ENCODE results near the gene SNX1. TPM values are rescaled to one million over a fixed set of nuclear protein-coding genes. Genes with fewer than 3 reads are reported as not detected.

SNX1 gene
- total RNA-seq, 1 experiment from 2014 or later = 24.3 TPM

DNA sequence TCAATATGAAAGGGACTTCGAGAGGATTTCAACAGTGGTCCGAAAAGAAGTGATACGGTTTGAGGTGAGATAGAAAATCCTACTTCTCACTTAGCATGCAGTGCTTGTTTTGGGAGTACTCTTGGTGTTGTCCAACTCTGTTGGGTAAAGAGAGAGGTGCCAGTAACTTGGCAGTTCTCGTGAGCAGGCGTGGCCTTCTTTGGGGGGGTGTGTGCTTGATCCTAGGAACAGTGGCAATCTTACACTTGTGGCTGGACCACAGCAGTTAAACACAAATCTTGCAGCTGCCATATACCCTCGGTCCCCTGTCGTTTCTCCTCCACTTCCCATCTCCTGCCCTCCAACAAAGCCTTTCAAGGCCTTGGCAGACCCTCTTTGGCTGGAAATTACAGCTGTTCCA, 40.6 kb downstream of the SNX1 start:
- Histone ChIP-seq H3K27ac (ENCODE audit: low read length) (no peak overlapping the region), H3K36me3 (ENCODE audit: low read depth, low read length) (peaks cover 10% of the 10 kb centered on the region; the same call in 1 of the 2 replicates), H3F3A (ENCODE audit: low read length, unreplicated experiment) (no peaks in the 10 kb centered on the region), H3K9me2 (replicated peaks; ENCODE audit: low read length) (no peaks in the 10 kb centered on the region), H3K79me2 (ENCODE audit: low read length) (no peaks in the 10 kb centered on the region), H3K4me2 (ENCODE audit: low read length) (no peak overlapping the region), H3K9ac (ENCODE audit: low read length) (no peak overlapping the region), H4K20me1 (ENCODE audit: low read length) (no peaks in the 10 kb centered on the region), H3K4me1 (ENCODE audit: insufficient read depth, low read length) (no peaks in the 10 kb centered on the region), H3K4me3 (ENCODE audit: low read length) (no peak overlapping the region), H2AFZ (ENCODE audit: low read length) (no peak overlapping the region), H3K27me3 (ENCODE audit: low read length) (no peaks in the 10 kb centered on the region), H3K9me3 (ENCODE audit: low read length) (no peaks in the 10 kb centered on the region)
- DNase-seq (no peak), ATAC-seq (no peak)
- TF ChIP-seq EZH2 (IDR thresholded peaks at IDR 0.05; ENCODE audit: low read length, unreplicated experiment) = no peak
- TF ChIP-seq, protein P1, sequence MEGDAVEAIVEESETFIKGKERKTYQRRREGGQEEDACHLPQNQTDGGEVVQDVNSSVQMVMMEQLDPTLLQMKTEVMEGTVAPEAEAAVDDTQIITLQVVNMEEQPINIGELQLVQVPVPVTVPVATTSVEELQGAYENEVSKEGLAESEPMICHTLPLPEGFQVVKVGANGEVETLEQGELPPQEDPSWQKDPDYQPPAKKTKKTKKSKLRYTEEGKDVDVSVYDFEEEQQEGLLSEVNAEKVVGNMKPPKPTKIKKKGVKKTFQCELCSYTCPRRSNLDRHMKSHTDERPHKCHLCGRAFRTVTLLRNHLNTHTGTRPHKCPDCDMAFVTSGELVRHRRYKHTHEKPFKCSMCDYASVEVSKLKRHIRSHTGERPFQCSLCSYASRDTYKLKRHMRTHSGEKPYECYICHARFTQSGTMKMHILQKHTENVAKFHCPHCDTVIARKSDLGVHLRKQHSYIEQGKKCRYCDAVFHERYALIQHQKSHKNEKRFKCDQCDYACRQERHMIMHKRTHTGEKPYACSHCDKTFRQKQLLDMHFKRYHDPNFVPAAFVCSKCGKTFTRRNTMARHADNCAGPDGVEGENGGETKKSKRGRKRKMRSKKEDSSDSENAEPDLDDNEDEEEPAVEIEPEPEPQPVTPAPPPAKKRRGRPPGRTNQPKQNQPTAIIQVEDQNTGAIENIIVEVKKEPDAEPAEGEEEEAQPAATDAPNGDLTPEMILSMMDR (conservative IDR thresholded peaks at IDR 0.05; ENCODE audit: low read depth, low read length) = no peak
- no peak for TF ChIP-seq EZH2phosphoT487 (IDR thresholded peaks at IDR 0.05; ENCODE audit: borderline replicate concordance, low read length)
- POLR2A ChIA-PET (ENCODE audit: unreplicated experiment) = no interaction called here
- intact Hi-C loops (cut with micrococcal nuclease) = no loop called here
- BruUV-seq (replicated peaks) = no TSS peak
- CTCF ChIA-PET = no interaction called here

DNA sequence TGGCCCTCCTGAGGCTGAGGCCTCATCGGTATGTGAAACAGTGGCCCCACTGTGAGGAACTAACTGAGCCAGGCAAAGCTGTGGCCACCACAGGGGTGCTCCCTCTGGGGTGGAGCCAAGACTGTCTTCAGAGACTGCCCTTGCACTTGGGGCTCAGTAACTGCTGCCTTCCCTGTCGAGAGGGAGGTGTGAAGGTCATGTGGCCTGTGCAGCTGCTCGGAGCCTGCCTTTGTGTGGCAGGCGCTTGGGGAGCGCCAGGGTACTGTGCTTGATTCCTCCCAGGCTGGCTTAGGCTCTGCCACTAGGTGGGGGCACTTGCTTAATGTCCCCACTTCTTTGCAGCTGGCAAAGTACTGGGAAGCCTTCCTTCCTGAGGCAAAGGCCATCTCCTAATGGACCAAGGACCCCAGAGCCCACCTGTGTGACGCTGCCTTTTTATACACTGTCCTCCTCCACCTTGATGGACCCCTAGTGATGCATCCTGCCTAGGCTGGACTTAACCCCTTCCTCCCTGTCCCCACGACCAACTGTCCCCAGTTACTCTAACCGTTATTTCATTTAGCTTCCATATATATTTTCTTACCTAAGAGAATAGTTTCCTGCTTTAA, 41.5 kb downstream of the SNX1 start:
- no peaks in the 10 kb centered on the region for H3K27me3 ChIP-seq (ENCODE audit: low read length)
- no peak overlapping the region for H3K4me3 ChIP-seq (ENCODE audit: low read length)
- no peak for DNase-seq
- no peaks in the 10 kb centered on the region for H3K79me2 ChIP-seq (ENCODE audit: low read length)
- ChIA-PET CTCF (no interaction called here), POLR2A (ENCODE audit: unreplicated experiment) (no interaction called here)
- H3K27ac ChIP-seq (ENCODE audit: low read length) = no peak overlapping the region
- no peak for ATAC-seq
- no peak overlapping the region for H3K4me2 ChIP-seq (ENCODE audit: low read length)
- TF ChIP-seq, protein P1 (conservative IDR thresholded peaks at IDR 0.05; ENCODE audit: low read depth, low read length) = no peak
- TF ChIP-seq EZH2phosphoT487 (IDR thresholded peaks at IDR 0.05; ENCODE audit: borderline replicate concordance, low read length) = no peak
- no peak for TF ChIP-seq EZH2 (IDR thresholded peaks at IDR 0.05; ENCODE audit: low read length, unreplicated experiment)
- no peaks in the 10 kb centered on the region for H3F3A ChIP-seq (ENCODE audit: low read length, unreplicated experiment)
- no peak overlapping the region for H3K9ac ChIP-seq (ENCODE audit: low read length)
- intact Hi-C loops (cut with micrococcal nuclease) = no loop called here
- no peaks in the 10 kb centered on the region for H4K20me1 ChIP-seq (ENCODE audit: low read length)
- H3K4me1 ChIP-seq (ENCODE audit: insufficient read depth, low read length) = no peaks in the 10 kb centered on the region
- no peaks in the 10 kb centered on the region for H3K9me3 ChIP-seq (ENCODE audit: low read length)
- no peaks in the 10 kb centered on the region for H3K9me2 ChIP-seq (replicated peaks; ENCODE audit: low read length)
- no peak overlapping the region for H2AFZ ChIP-seq (ENCODE audit: low read length)
- H3K36me3 ChIP-seq (ENCODE audit: low read depth, low read length) = peaks cover 3% of the 10 kb centered on the region; the same call in 1 of the 2 replicates
- BruUV-seq (replicated peaks) = no TSS peak

DNA sequence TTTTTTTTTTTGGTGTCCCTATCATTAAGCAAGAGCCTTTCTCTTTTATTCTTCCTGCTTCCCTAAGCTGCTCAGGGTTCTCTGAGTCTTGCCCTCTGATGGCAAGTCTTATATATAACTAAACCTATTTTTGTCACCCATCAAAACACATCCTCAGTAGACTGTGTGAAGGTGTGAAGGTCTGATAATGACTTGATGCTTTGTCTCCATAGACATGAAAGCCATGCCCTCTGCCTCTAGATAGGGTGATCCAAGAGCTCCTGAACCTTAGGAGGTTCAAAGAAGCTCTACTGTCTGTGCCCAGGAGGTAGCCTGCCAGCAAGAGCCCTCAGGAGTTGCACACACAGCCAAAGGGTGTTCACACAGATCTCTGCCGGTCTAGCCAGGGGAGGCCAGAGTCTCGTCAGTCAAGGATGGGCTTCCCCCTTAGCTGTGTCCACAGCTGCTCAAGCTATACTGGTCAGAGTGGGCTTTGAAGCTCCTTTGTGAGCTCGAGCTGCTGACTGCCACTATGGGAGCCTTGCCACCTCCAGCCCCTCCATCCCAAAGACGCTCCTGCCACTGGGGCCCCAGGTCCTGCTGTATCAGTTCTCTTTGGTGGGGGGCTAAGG, 42.7 kb downstream of the SNX1 start:
- Histone ChIP-seq H3K4me3 (ENCODE audit: low read length) (no peak overlapping the region), H3K9ac (ENCODE audit: low read length) (no peak overlapping the region), H3K9me2 (replicated peaks; ENCODE audit: low read length) (no peaks in the 10 kb centered on the region), H4K20me1 (ENCODE audit: low read length) (no peaks in the 10 kb centered on the region), H2AFZ (ENCODE audit: low read length) (no peak overlapping the region), H3K79me2 (ENCODE audit: low read length) (no peaks in the 10 kb centered on the region), H3K27me3 (ENCODE audit: low read length) (no peaks in the 10 kb centered on the region), H3K9me3 (ENCODE audit: low read length) (no peaks in the 10 kb centered on the region), H3F3A (ENCODE audit: low read length, unreplicated experiment) (no peaks in the 10 kb centered on the region), H3K36me3 (ENCODE audit: low read depth, low read length) (peaks cover 3% of the 10 kb centered on the region; the same call in 1 of the 2 replicates), H3K4me1 (ENCODE audit: insufficient read depth, low read length) (no peaks in the 10 kb centered on the region), H3K4me2 (ENCODE audit: low read length) (no peak overlapping the region), H3K27ac (ENCODE audit: low read length) (no peak overlapping the region)
- ChIA-PET POLR2A (ENCODE audit: unreplicated experiment) (no interaction called here), CTCF (no interaction called here)
- ATAC-seq (no peak), DNase-seq (no peak)
- BruUV-seq (replicated peaks) = no TSS peak
- intact Hi-C loops (cut with micrococcal nuclease) = no loop called here
- TF ChIP-seq, protein P1 (conservative IDR thresholded peaks at IDR 0.05; ENCODE audit: low read depth, low read length) = no peak
- TF ChIP-seq EZH2 (IDR thresholded peaks at IDR 0.05; ENCODE audit: low read length, unreplicated experiment) (no peak), EZH2phosphoT487 (IDR thresholded peaks at IDR 0.05; ENCODE audit: borderline replicate concordance, low read length) (no peak)
